HG02938 (cell line): ENCODE results near the gene ELAVL1.
"Not testable (repeated sequence)": the region's sequence is repeated elsewhere in the genome, so short reads cannot be mapped to it uniquely, and the experiment has no call there.

Experiments
- ATAC-seq: cut with Tn5 transposase; IDR thresholded peaks from one replicate; pipeline ENCODE4 v1.9.1; 2021; ENCODE audit warnings: mild to moderate bottlenecking, moderate library complexity; ENCODE audit not compliant: unreplicated experiment

Gene ELAVL1

GRCh38 chr19:8005534-8006256, at the start of gene ELAVL1:
Gene ELAVL1, minus strand, starts transcription at chr19:8005641. Its CDS starts 13,826 bp downstream, at chr19:7991815.
- peak; percentile 48 for ATAC-seq

GRCh38 chr19:8054169-8054568, 48.7 kb upstream of the ELAVL1 start:
- ATAC-seq, result no peak

- ATAC-seq, result no peak
These were observed 47.0 kb upstream of the ELAVL1 start, which contains the start of gene CCL25 for GRCh38 chr19:8052464-8052859. Gene CCL25, plus strand, starts transcription at chr19:8052760. Its CDS starts 290 bp downstream, at chr19:8053050.

- peak; percentile 83 for ATAC-seq
These were observed 45.0 kb upstream of the ELAVL1 start for GRCh38 chr19:8050274-8051096.

GRCh38 chr19:8046569-8047165, 41.2 kb upstream of the ELAVL1 start:
- no peak for ATAC-seq

GRCh38 chr19:8045872-8046568, 40.6 kb upstream of the ELAVL1 start:
- no peak for ATAC-seq

GRCh38 chr19:8044018-8044417, 38.6 kb upstream of the ELAVL1 start:
- no peak for ATAC-seq

- no peak for ATAC-seq
These were observed 37.5 kb upstream of the ELAVL1 start for GRCh38 chr19:8042900-8043299.

- no peak for ATAC-seq
These were observed 36.1 kb upstream of the ELAVL1 start for GRCh38 chr19:8041531-8041931.

GRCh38 chr19:8039231-8039630, 33.8 kb upstream of the ELAVL1 start:
- ATAC-seq, result no peak

- ATAC-seq, result no peak
These were observed 33.4 kb upstream of the ELAVL1 start for GRCh38 chr19:8038815-8039214.

GRCh38 chr19:8036434-8037099, 31.1 kb upstream of the ELAVL1 start:
- no peak for ATAC-seq

- ATAC-seq, result no peak
These were observed 28.7 kb upstream of the ELAVL1 start for GRCh38 chr19:8034178-8034525.

GRCh38 chr19:8033287-8034177, 28.1 kb upstream of the ELAVL1 start:
- ATAC-seq, result not testable (repeated sequence)

GRCh38 chr19:8030960-8031359, 25.5 kb upstream of the ELAVL1 start:
- no peak for ATAC-seq

- ATAC-seq, result no peak
These were observed 23.6 kb upstream of the ELAVL1 start for GRCh38 chr19:8028951-8029491.

GRCh38 chr19:8025316-8025715, 19.9 kb upstream of the ELAVL1 start:
- ATAC-seq, result no peak

GRCh38 chr19:8024256-8024655, 18.8 kb upstream of the ELAVL1 start:
- not testable (repeated sequence) for ATAC-seq

- no peak for ATAC-seq
These were observed 17.9 kb upstream of the ELAVL1 start for GRCh38 chr19:8023371-8023770.
